PFSK-1 (cell line): ENCODE measurements around the gene NCKIPSD.

Source experiments
- POLR2AphosphoS5 ChIP-seq: IDR thresholded peaks from 2 replicates; pipeline ENCODE4 v1.6.1; 2012; ENCODE audit warnings: low read depth, mild to moderate bottlenecking, control low read depth, low read length, moderate library complexity
- REST ChIP-seq, 2 experiments: IDR thresholded peaks; 2 replicates each; pipeline versions ENCODE4 v1.6.1 to v1.8.0; 2011 to 2012; ENCODE audit warnings: low read depth in 2 of 2, low read length in 2 of 2, control low read depth in 1 of 2, inconsistent platforms in 1 of 2, mild to moderate bottlenecking in 1 of 2, moderate library complexity in 1 of 2; ENCODE audit not compliant: insufficient read depth in 1 of 2
- TAF1 ChIP-seq: IDR thresholded peaks from 2 replicates; pipeline ENCODE4 v1.6.1; 2012; ENCODE audit warnings: low read length, control low read depth, borderline replicate concordance; ENCODE audit not compliant: insufficient read depth

GRCh38 chr3:48684054-48684349 is 1.7 kb downstream of the NCKIPSD start:
- TF ChIP-seq POLR2AphosphoS5 = no peak
- no peak for TF ChIP-seq REST (IDR thresholded peaks at IDR 0.05; ENCODE audit: insufficient read depth in 1 of 2, low read depth in 2 of 2, low read length in 2 of 2)
- TF ChIP-seq TAF1 = no peak
